Nucleus accumbens (tissue), 56 donors: ENCODE measurements around the gene ARID3A.
A peak's percentile ranks its signal among the peaks of the same experiment; 100 is the strongest.

Experiments used
- DNase-seq, 56 donors: peaks; one replicate each; lab custom pipeline; 2025; lab: John Stamatoyannopoulos, UW

The ARID3A gene

DNA sequence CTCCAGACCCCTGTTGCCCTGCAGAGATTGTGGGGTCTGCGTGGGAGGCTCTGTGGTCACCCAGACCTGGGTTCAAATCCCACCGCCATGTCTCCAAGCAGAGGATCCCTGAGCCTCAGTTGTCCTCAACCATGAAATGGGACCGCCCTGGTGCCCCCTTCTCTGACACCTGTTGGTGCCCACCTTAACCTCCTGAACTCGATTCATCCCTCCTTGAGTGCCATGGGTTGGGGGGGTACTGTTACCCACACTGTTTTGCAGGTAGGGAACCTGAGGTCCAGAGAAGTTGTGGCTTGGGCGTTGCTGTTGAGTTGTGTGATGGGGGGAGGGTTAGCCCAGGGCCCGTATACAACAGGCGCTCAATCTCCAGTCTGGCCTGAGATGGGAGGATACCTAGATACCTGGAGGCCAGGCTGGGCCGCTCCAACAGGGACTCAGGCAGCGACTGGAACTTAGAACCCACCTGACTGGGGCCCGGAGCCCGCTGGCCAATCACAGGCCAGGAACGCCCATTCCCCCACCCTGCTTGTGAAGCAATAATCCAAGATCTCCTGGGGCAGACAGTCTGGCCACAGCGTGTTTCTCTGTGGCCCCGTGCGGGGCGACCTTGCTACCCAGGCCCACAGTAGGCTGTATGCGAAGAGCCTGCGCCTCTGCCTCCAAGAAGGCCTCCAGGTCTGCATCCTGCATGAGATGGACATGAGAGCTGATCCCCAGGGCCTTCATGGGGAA, 2.8 kb downstream of the ARID3A start:
- no peak for DNase-seq

DNA sequence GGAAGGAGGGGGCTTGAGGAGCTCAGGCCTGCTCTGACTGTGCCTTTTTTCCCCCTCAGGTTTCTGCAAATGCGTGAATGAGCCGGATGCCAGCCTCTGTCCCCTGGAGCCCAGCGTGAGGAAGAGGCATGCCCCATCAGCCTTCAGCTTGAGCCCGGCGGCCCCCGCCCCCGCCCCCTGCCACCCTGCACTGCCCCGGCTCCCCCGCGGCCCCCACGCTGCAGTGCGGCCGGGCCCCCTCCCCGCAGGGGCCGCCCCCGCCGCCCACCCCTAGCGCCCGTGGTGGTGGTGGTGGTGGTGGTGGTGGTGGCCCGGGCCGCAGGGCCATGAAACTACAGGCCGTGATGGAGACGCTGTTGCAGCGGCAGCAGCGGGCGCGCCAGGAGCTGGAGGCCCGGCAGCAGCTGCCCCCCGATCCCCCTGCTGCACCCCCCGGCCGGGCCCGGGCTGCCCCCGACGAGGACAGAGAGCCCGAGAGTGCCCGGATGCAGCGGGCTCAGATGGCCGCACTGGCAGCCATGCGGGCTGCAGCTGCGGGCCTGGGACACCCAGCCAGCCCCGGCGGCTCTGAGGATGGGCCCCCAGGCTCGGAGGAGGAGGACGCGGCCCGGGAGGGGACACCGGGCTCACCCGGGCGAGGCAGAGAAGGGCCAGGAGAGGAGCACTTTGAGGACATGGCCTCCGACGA, 3.5 kb downstream of the ARID3A start:
- no peak for DNase-seq

DNA sequence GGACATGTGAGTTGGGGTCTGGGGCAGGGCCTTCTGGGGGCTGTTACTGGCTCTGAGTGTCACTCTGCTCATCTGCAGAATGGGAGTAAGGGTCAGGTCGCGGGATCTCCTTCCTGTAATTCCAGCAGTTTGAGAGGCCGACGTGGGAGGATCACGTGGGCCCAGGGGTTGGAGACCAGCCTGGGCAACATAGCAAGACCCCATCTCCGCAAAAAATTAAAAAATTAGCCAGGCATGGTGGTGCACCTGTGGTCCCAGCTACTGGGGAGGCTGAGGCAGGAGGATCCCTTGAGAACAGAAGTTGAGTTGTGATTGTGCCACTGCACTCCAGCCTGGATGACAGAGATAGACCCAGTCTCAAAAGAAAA, 4.0 kb downstream of the ARID3A start:
- no peak for DNase-seq

GRCh38 chr19:931860-932647, 6.2 kb downstream of the ARID3A start:
- DNase-seq = no peak

- DNase-seq = peak in 1 of 56 donors; percentile 8
Observed at GRCh38 chr19:932648-933552, 7.1 kb downstream of the ARID3A start.

- no peak for DNase-seq
Observed at GRCh38 chr19:933553-933882, 7.7 kb downstream of the ARID3A start.

DNA sequence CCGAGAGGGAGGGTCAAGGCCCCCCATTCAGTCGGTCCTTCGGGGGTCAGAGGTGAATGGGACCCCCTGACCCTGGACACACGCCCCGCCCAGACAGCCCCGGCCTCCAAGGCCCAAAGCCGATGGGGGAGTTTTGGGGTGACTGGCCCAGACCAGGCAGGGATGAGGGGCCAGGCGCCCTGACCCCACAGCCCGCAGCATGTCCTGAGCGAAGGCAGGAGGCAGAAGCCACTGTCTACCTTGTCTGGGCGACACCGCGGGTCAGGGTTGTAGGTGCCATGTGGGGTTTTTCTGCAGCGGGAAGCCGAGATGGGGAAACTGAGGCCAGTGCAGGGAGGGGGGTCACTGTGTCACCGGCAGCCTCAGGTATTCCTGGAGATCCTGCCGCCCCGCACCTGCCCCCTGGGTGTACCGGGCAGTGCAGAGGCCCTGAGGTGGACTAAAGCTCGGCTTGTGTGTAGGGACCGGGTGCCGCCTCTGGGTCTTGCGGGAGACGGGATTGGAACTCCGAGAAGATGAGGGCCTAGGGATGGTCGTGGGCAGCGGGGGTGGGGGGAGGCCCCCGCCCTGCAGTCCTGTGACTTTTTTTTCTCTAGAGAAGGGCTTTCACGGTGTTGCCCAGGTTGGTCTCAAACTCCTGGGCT, 8.5 kb downstream of the ARID3A start:
- no peak for DNase-seq

DNA sequence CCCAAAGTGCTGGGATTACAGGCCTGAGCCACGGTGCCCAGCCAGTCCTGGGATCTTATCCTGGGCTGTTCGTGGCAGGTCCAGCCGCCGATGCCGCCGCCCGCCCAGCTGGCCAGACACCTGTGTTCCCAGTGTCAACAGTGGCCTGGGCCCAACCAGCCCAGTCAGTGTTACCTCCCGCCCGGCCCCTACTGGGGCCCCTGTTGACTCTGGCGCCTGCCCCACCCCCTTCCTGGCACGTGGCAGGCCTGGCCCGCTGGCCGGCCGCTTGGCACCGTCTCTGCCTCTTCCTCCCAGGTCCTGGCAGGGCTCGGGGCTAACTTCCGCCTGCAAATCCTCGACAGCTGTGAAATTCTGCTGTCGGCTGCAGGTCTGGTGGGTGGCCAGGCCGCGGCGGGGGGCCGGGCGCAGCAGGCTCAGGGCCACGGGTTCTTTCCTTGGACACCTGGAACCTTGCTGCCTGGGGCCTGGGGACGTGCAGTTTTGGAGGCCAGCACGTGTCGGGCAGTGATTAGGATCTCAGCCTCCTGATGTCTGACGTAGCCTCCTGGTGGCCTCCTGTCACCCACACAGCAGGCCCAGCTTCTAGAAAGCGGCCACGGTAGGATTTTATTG, 9.1 kb downstream of the ARID3A start:
- peak in 48 of 56 donors; percentile 9 to 83 (median 54) for DNase-seq

GRCh38 chr19:936175-936546, 10.3 kb downstream of the ARID3A start:
- DNase-seq = no peak

- DNase-seq = no peak
Observed at GRCh38 chr19:937259-937694, 11.4 kb downstream of the ARID3A start.

GRCh38 chr19:938233-938923, 12.5 kb downstream of the ARID3A start:
- DNase-seq = no peak

GRCh38 chr19:939439-939838, 13.6 kb downstream of the ARID3A start:
- DNase-seq = no peak

DNA sequence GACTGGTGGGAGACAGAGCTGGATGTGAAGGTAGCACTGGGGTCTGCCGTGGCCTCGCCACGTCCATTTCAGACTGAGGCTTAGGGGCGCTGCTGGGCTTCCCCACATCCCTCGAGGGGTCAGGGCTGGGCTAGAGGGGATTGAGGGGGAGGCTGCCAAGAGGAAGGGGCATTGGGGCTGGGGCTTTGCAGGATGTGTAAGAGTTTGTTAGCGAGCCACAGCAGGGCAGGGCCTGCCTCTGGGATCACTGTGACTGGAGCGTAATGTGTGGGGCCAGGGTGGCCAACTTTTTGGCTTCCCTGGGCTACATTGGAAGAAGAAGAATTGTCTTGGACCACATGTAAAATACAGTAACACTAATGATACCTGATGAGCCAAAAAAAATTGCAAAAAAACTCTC, 14.1 kb downstream of the ARID3A start:
- no peak for DNase-seq

- DNase-seq = peak in 52 of 56 donors; percentile 14 to 82 (median 58)
Observed at GRCh38 chr19:940591-941291, 14.9 kb downstream of the ARID3A start.

- DNase-seq = no peak
Observed at GRCh38 chr19:941292-942132, 15.7 kb downstream of the ARID3A start.

GRCh38 chr19:942133-942645, 16.4 kb downstream of the ARID3A start:
- DNase-seq = no peak

GRCh38 chr19:943551-944170, 17.8 kb downstream of the ARID3A start:
- no peak for DNase-seq
